CD8-positive, alpha-beta memory T cell (primary cell): ENCODE data around the gene CADM3. TPM values are rescaled to one million over a fixed set of nuclear protein-coding genes. Genes with fewer than 3 reads are reported as not detected.

ENCODE experiments used
- CTCF ChIA-PET: fragments of 350-600 bp; sonication (Branson Sonifier 250); formaldehyde crosslinking; loops from one replicate; lab custom pipeline; 2021; ENCODE audit warnings: antibody characterized with exemption; lab: Charles Lee
- POLR2A ChIA-PET: fragments of 350-600 bp; sonication (Branson Sonifier 250); formaldehyde crosslinking; loops from one replicate; lab custom pipeline; 2021; ENCODE audit warnings: antibody characterized with exemption; lab: Charles Lee
- DNase-seq, 5 donors: peaks; one replicate each; pipeline versions ENCODE4 v3.0.0 to v3.0.0-alpha.2; 2020 to 2022; ENCODE audit warnings: mixed read lengths in 1 of 5
- H3K27ac ChIP-seq: one replicate; pipeline ENCODE4 v1.7.0; 2013; ENCODE audit warnings: low read depth, mild to moderate bottlenecking, low read length, moderate library complexity
- H3K27me3 ChIP-seq: 2 replicates; pipeline ENCODE4 v1.7.0; 2013; ENCODE audit warnings: low read length, mild to moderate bottlenecking; ENCODE audit not compliant: insufficient read depth, poor library complexity, severe bottlenecking
- H3K36me3 ChIP-seq: 2 replicates; pipeline ENCODE4 v1.7.0; 2013; ENCODE audit warnings: mild to moderate bottlenecking, low read length, moderate library complexity; ENCODE audit not compliant: insufficient read depth
- H3K4me1 ChIP-seq: 2 replicates; pipeline ENCODE4 v1.7.0; 2013; ENCODE audit warnings: mild to moderate bottlenecking, low read length, moderate library complexity; ENCODE audit not compliant: insufficient read depth
- H3K4me3 ChIP-seq: 2 replicates; pipeline ENCODE4 v1.7.0; 2013; ENCODE audit warnings: mild to moderate bottlenecking, low read length
- H3K9me3 ChIP-seq: 2 replicates; pipeline ENCODE4 v1.7.0; 2013; ENCODE audit warnings: mild to moderate bottlenecking, low read length
- H3K27ac Mint-ChIP-seq, 8 donors: one replicate each; pipeline ENCODE4 v1.8.0; 2020 to 2021; ENCODE audit warnings: mixed read lengths in 8 of 8, mild to moderate bottlenecking in 6 of 8, inconsistent platforms in 3 of 8, moderate library complexity in 3 of 8
- H3K27me3 Mint-ChIP-seq, 2 donors: one replicate each; pipeline ENCODE4 v1.8.0; 2020 to 2021; ENCODE audit warnings: mixed read lengths in 2 of 2, mild to moderate bottlenecking in 1 of 2, moderate library complexity in 1 of 2
- H3K36me3 Mint-ChIP-seq, 3 donors: one replicate each; pipeline ENCODE4 v1.8.0; 2020 to 2021; ENCODE audit warnings: mixed read lengths in 3 of 3, inconsistent platforms in 1 of 3, mild to moderate bottlenecking in 1 of 3
- H3K4me1 Mint-ChIP-seq, 3 donors: one replicate each; pipeline ENCODE4 v1.8.0; 2020 to 2021; ENCODE audit warnings: mixed read lengths in 3 of 3, inconsistent platforms in 1 of 3, mild to moderate bottlenecking in 1 of 3
- H3K4me3 Mint-ChIP-seq, 7 donors: one replicate each; pipeline ENCODE4 v1.8.0; 2020 to 2021; ENCODE audit warnings: mixed read lengths in 7 of 7, mild to moderate bottlenecking in 6 of 7, moderate library complexity in 4 of 7, inconsistent platforms in 2 of 7
- H3K9me3 Mint-ChIP-seq, 5 donors: one replicate each; pipeline ENCODE4 v1.8.0; 2020 to 2022; ENCODE audit warnings: mixed read lengths in 5 of 5, mild to moderate bottlenecking in 3 of 5, moderate library complexity in 2 of 5, inconsistent platforms in 1 of 5
- polyA plus RNA-seq: library from polyadenylated mRNA; unstranded; fragments of 300-500 nt; fragmentation: Illumina TruSeq; gene quantifications from one replicate; pipeline ENCODE4 v1.2.3, GENCODE V29; 2021
- total RNA-seq, 2 experiments: library from RNA; stranded (reverse); gene quantifications; one replicate each; pipeline ENCODE4 v1.2.3, GENCODE V29; 2021

Gene CADM3
- total and polyA plus RNA-seq, 3 experiments from 2014 or later: not detected

DNA sequence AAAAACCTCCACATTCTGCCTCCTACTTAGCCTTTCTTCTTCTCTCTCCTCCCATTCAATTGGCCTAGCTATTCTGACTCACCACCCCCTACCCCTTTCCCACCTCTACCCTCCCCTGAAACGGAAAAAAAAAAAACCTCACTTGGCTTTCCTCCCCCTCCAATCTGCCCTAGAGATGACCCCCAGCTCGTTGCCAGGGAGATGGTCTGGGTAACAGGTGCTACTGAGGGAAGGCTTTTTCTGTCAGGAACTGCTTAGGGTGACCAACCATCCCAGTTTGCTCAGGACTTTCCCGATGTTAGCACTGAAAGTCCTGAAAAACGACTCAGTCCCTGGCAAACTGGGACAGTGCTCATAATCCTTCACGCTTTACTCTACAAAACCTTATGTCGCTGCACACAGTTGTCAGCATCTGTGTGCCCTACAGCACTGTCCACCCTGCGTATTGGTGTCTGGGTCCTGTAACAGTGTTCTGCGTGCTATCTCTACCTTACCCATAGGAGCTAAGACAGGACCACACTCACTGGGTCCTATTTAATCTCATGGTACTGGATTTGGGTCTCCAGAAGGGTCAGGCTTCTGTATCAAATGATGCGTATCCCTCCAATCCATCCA, 7.7 kb upstream of the CADM3 start:
- H3K9me3 Mint-ChIP-seq: no peaks in the 10 kb centered on the region
- Histone ChIP-seq H3K4me1 (no peaks in the 10 kb centered on the region), H3K27me3 (peaks cover 19% of the 10 kb centered on the region), H3K36me3 (no peaks in the 10 kb centered on the region), H3K27ac (no peak overlapping the region), H3K9me3 (no peaks in the 10 kb centered on the region), H3K4me3 (no peak overlapping the region)
- H3K4me3 Mint-ChIP-seq: no peak overlapping the region
- no peaks in the 10 kb centered on the region for H3K36me3 Mint-ChIP-seq
- DNase-seq: no peak
- ChIA-PET CTCF (no interaction called here), POLR2A (no interaction called here)
- H3K4me1 Mint-ChIP-seq: peaks cover 0 to 4% (median 3%) of the 10 kb centered on the region in 3 donors
- no peak overlapping the region for H3K27ac Mint-ChIP-seq
- peaks cover 23 to 79% of the 10 kb centered on the region in 2 donors for H3K27me3 Mint-ChIP-seq

- Mint-ChIP-seq H3K27ac (no peak overlapping the region), H3K36me3 (no peaks in the 10 kb centered on the region), H3K4me3 (no peak overlapping the region), H3K9me3 (peaks cover 0 to 2% (median 0%) of the 10 kb centered on the region in 5 donors), H3K4me1 (peaks cover 5 to 7% (median 5%) of the 10 kb centered on the region in 3 donors), H3K27me3 (peaks cover 41 to 76% of the 10 kb centered on the region in 2 donors)
- ChIA-PET POLR2A (no interaction called here), CTCF (no interaction called here)
- no peaks in the 10 kb centered on the region for H3K9me3 ChIP-seq
- DNase-seq: no peak
- no peak overlapping the region for H3K4me3 ChIP-seq
- no peaks in the 10 kb centered on the region for H3K36me3 ChIP-seq
- no peak overlapping the region for H3K27ac ChIP-seq
- no peaks in the 10 kb centered on the region for H3K4me1 ChIP-seq
- peaks cover 15% of the 10 kb centered on the region for H3K27me3 ChIP-seq
Measured at GRCh38 chr1:159168043-159168442, 3.4 kb upstream of the CADM3 start.

DNA sequence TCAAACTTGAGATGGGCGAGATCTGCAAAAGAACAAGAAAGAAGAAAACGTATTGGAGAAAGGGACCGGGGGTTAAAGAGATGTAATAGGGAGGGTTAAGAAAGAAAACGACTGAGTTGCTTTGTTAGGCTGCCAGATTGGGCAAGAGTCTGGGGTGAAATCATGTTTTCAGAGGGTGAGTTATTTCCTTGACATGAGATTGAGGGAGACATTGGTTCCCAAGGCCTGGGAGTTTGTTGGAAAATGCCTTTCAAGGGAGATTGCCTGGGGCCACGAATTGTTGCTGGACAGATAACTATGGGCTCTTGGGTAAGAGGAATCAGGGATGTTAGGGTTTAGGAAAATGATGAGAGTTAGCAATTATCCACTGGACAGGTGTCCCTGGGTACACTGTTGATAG, 776 bp upstream of the CADM3 start:
- peaks cover 47 to 84% of the 10 kb centered on the region in 2 donors for H3K27me3 Mint-ChIP-seq
- H3K36me3 ChIP-seq: no peaks in the 10 kb centered on the region
- peaks cover 15% of the 10 kb centered on the region for H3K27me3 ChIP-seq
- peaks cover 5 to 7% (median 5%) of the 10 kb centered on the region in 3 donors for H3K4me1 Mint-ChIP-seq
- no peak overlapping the region for H3K4me3 ChIP-seq
- ChIA-PET POLR2A (no interaction called here), CTCF (no interaction called here)
- H3K4me3 Mint-ChIP-seq: no peak overlapping the region
- no peak for DNase-seq
- peaks cover 0 to 2% (median 0%) of the 10 kb centered on the region in 5 donors for H3K9me3 Mint-ChIP-seq
- no peaks in the 10 kb centered on the region for H3K36me3 Mint-ChIP-seq
- H3K4me1 ChIP-seq: no peaks in the 10 kb centered on the region
- H3K27ac Mint-ChIP-seq: peak overlapping the region in 1 of 8 donors; percentile 39
- no peak overlapping the region for H3K27ac ChIP-seq
- no peaks in the 10 kb centered on the region for H3K9me3 ChIP-seq

DNA sequence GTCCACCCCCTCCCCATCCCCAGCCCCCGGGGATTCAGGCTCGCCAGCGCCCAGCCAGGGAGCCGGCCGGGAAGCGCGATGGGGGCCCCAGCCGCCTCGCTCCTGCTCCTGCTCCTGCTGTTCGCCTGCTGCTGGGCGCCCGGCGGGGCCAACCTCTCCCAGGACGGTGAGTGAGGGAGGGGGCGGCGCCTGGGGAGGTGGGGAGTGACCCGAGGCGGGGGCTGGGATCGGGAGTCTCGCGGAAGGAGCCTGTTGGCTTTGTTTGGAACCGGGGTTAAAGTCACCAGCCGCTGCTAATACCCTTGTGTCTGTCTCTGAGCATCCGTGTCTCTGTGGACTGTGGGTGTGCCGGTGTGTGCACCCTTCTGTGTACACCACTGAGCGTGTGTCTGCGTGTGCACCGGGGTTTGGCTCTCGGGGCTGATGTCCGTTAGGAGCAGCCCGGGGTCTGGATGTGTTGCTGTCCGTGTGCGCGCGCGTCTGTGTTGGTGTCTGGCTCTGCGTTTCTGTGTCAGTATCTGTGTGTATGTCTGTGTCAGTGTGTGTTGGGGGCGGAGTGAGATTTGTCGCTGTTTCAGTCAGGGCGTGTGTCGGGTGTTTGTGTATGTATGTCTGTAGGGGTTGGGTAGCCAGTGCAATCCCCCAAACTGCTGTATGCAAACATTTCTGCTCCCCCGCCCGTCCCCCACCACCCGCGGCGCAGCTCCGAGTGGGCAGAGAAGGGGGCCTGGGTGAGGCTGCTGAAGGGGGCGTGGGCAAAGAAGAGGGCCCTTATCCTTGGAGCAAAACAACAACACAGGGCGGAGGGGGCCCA, 480 bp downstream of the CADM3 start:
- H3K4me3 ChIP-seq: no peak overlapping the region
- POLR2A ChIA-PET: no interaction called here
- CTCF ChIA-PET: no interaction called here
- Mint-ChIP-seq H3K27ac (peak overlapping the region in 1 of 8 donors; percentile 57), H3K9me3 (peaks cover 0 to 2% (median 0%) of the 10 kb centered on the region in 5 donors), H3K4me3 (peak overlapping the region in 1 of 7 donors; percentile 24), H3K4me1 (peaks cover 5 to 7% (median 5%) of the 10 kb centered on the region in 3 donors), H3K36me3 (no peaks in the 10 kb centered on the region), H3K27me3 (peaks cover 49 to 75% of the 10 kb centered on the region in 2 donors)
- DNase-seq: no peak
- no peaks in the 10 kb centered on the region for H3K9me3 ChIP-seq
- no peaks in the 10 kb centered on the region for H3K36me3 ChIP-seq
- peaks cover 10% of the 10 kb centered on the region for H3K27me3 ChIP-seq
- H3K4me1 ChIP-seq: no peaks in the 10 kb centered on the region
- H3K27ac ChIP-seq: no peak overlapping the region

- H3K9me3 Mint-ChIP-seq: peaks cover 0 to 2% (median 0%) of the 10 kb centered on the region in 5 donors
- no peak overlapping the region for H3K4me3 ChIP-seq
- peaks cover 50 to 70% of the 10 kb centered on the region in 2 donors for H3K27me3 Mint-ChIP-seq
- H3K27me3 ChIP-seq: peaks cover 9% of the 10 kb centered on the region
- H3K36me3 Mint-ChIP-seq: no peaks in the 10 kb centered on the region
- H3K27ac ChIP-seq: no peak overlapping the region
- no peak overlapping the region for H3K27ac Mint-ChIP-seq
- H3K4me3 Mint-ChIP-seq: no peak overlapping the region
- peaks cover 5 to 7% (median 5%) of the 10 kb centered on the region in 3 donors for H3K4me1 Mint-ChIP-seq
- ChIA-PET CTCF (no interaction called here), POLR2A (no interaction called here)
- no peak for DNase-seq
- H3K9me3 ChIP-seq: no peaks in the 10 kb centered on the region
- no peaks in the 10 kb centered on the region for H3K4me1 ChIP-seq
- H3K36me3 ChIP-seq: no peaks in the 10 kb centered on the region
Measured at GRCh38 chr1:159172614-159173291, 1.3 kb downstream of the CADM3 start.

DNA sequence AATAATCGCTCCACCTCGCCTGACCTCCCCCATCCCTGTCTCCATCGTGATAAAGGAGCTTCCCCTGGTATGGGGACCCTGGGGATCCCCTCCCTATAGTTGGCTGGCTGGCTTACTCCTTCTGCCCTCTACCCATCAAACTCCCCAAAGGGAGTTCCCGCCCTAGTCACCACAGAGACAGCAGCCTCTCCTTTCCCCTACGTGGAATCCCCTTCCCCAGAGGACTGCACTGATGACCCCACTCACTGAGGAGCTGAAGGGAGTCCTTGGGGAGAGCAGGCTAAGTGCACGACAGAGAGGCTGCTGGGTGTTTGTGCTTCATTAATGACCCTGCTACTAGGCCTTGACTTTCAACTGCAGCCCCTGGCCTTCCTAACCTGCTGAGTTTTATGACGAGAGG, 1.9 kb downstream of the CADM3 start:
- CTCF ChIA-PET: no interaction called here

DNA sequence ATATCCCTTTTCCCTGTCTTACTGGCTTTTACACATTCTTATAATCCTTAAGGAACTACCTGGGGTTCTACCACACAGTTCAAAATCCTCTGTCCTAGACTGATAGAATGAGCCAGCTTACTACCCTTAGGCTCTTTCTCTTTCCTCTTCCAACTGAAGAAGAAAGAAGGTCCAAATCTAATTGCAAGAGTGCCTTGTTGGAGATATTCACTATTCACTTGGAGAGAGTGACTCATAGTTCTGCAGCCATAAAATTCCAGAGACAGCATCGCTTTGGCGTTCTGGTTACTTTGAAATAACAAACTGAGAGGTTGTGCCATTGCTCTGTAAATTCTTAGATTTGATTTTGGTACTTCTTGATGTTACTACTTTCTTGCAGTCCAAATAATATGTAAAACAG, 4.2 kb downstream of the CADM3 start:
- DNase-seq: no peak
- H3K27me3 ChIP-seq: peaks cover 5% of the 10 kb centered on the region
- Mint-ChIP-seq H3K9me3 (peaks cover 0 to 1% (median 0%) of the 10 kb centered on the region in 5 donors), H3K4me1 (peaks cover 5 to 7% (median 5%) of the 10 kb centered on the region in 3 donors), H3K36me3 (peaks cover 0 to 1% (median 0%) of the 10 kb centered on the region in 3 donors), H3K4me3 (no peak overlapping the region), H3K27me3 (peaks cover 34 to 70% of the 10 kb centered on the region in 2 donors), H3K27ac (no peak overlapping the region)
- no peaks in the 10 kb centered on the region for H3K4me1 ChIP-seq
- CTCF ChIA-PET: no interaction called here
- H3K9me3 ChIP-seq: no peaks in the 10 kb centered on the region
- no peaks in the 10 kb centered on the region for H3K36me3 ChIP-seq
- H3K27ac ChIP-seq: no peak overlapping the region
- POLR2A ChIA-PET: no interaction called here
- no peak overlapping the region for H3K4me3 ChIP-seq

More for the DNA sequence above, 1.9 kb downstream of the CADM3 start:
- Histone ChIP-seq H3K36me3 (no peaks in the 10 kb centered on the region), H3K4me3 (no peak overlapping the region), H3K9me3 (no peaks in the 10 kb centered on the region), H3K4me1 (no peaks in the 10 kb centered on the region), H3K27ac (no peak overlapping the region), H3K27me3 (peaks cover 9% of the 10 kb centered on the region)
- H3K27me3 Mint-ChIP-seq: peaks cover 46 to 69% of the 10 kb centered on the region in 2 donors
- H3K36me3 Mint-ChIP-seq: no peaks in the 10 kb centered on the region
- no peak overlapping the region for H3K27ac Mint-ChIP-seq
- POLR2A ChIA-PET: no interaction called here
- no peak for DNase-seq
- peaks cover 5 to 7% (median 5%) of the 10 kb centered on the region in 3 donors for H3K4me1 Mint-ChIP-seq
- peaks cover 0 to 2% (median 0%) of the 10 kb centered on the region in 5 donors for H3K9me3 Mint-ChIP-seq
- no peak overlapping the region for H3K4me3 Mint-ChIP-seq
